ENCODE results near the gene KCNJ10. TPM values are rescaled to one million over a fixed set of nuclear protein-coding genes. Genes with fewer than 3 reads are reported as not detected.

KCNJ10 gene
- total and polyA plus RNA-seq, 2 of the 13 experiments (the other 11 are each of a cell fraction or from before 2014, with no cell fraction given) = 4.4 to 10.3 TPM

GRCh38 chr1:159965263-159965662 is 104.7 kb downstream of the KCNJ10 start:
- Histone ChIP-seq H3K27ac (ENCODE audit: extremely low read length, insufficient read depth, low read length) (no peak overlapping the region), H3K36me3 (replicated peaks in 1 of 2; ENCODE audit: control insufficient read depth in 1 of 2, insufficient read depth in 2 of 2, low read length in 2 of 2) (no peaks in the 10 kb centered on the region), H4K20me1 (ENCODE audit: insufficient read depth, low read length) (no peaks in the 10 kb centered on the region), H3K9ac (ENCODE audit: insufficient read depth, low read depth, low read length) (no peak overlapping the region), H3K4me2 (ENCODE audit: low read depth, low read length) (no peak overlapping the region), H2AFZ (ENCODE audit: low read length) (no peak overlapping the region), H3K4me3 (replicated peaks in 1 of 3; ENCODE audit: insufficient read depth in 1 of 3, low read depth in 2 of 3, low read length in 3 of 3) (no peak overlapping the region), H3K27me3 (ENCODE audit: control insufficient read depth in 1 of 2, insufficient read depth in 2 of 2, low read length in 2 of 2) (peaks cover 0 to 23% of the 10 kb centered on the region in 2 experiments; a peak in 4 of 5 replicates), H3K9me3 (ENCODE audit: low read length) (no peaks in the 10 kb centered on the region), H3K79me2 (ENCODE audit: insufficient read depth, low read length) (no peaks in the 10 kb centered on the region), H3K4me1 (ENCODE audit: insufficient read depth, low read length) (peaks cover 9% of the 10 kb centered on the region)
- intact Hi-C loops (cut with micrococcal nuclease; ENCODE audit: unreplicated experiment) = no loop called here
- DNase-seq (ENCODE audit: low spot score) (no peak), FAIRE-seq (no peak), ATAC-seq (no peak)
- no TSS peak for BruUV-seq (replicated peaks)
- CTCF ChIA-PET (ENCODE audit: low intra/inter-chr PET ratio, low total read pairs) = no interaction called here
- in situ Hi-C loops (cut with HindIII; ENCODE audit: extremely low pct_ligation_motif_present, low pct_unique_long_range_greater_than_20kb) = no loop called here
- 21% methylated on average over 2 of the region's 2 CpGs for WGBS (ENCODE audit: low lambda C conversion rate)
- POLR2A ChIA-PET = no interaction called here
- TF ChIP-seq KDM5A (IDR thresholded peaks at IDR 0.05; ENCODE audit: borderline replicate concordance, low read length) (no peak), ATRX (CRISPR knock-in tag; IDR thresholded peaks at IDR 0.05; ENCODE audit: borderline replicate concordance) (no peak), KLF13 (CRISPR knock-in tag; IDR thresholded peaks at IDR 0.05) (no peak), SNRNP70 (IDR thresholded peaks at IDR 0.05; ENCODE audit: low read depth, low read length) (no peak), PAXIP1 (CRISPR knock-in tag; conservative IDR thresholded peaks at IDR 0.05) (no peak), SETDB1 (CRISPR knock-in tag; IDR thresholded peaks at IDR 0.05; ENCODE audit: borderline replicate concordance) (no peak), ZEB1 (IDR thresholded peaks at IDR 0.05; ENCODE audit: insufficient replicate concordance, low read depth) (no peak), FOXA1 (IDR thresholded peaks at IDR 0.05) (no peak), FOXA1 (CRISPR knock-in tag; IDR thresholded peaks at IDR 0.05) (no peak), ZSCAN31 (CRISPR knock-in tag; IDR thresholded peaks at IDR 0.05; ENCODE audit: low read depth) (no peak), MXD1 (CRISPR knock-in tag; IDR thresholded peaks at IDR 0.05) (no peak), ZBTB4 (CRISPR knock-in tag; IDR thresholded peaks at IDR 0.05; ENCODE audit: borderline replicate concordance) (no peak), ZNF773 (CRISPR knock-in tag; IDR thresholded peaks at IDR 0.05; ENCODE audit: borderline replicate concordance) (no peak), HES4 (CRISPR knock-in tag; IDR thresholded peaks at IDR 0.05; ENCODE audit: borderline replicate concordance) (no peak), ZNF563 (CRISPR knock-in tag; IDR thresholded peaks at IDR 0.05) (no peak), WIZ (CRISPR knock-in tag; IDR thresholded peaks at IDR 0.05) (no peak)

Data from HepG2 (cell line).